ENCODE measurements around the gene TMEM184A. TPM values are rescaled to one million over a fixed set of nuclear protein-coding genes. Genes with fewer than 3 reads are reported as not detected.

TMEM184A gene
- total RNA-seq (2014; rRNA removed), result 0.06 and 0.11 TPM in 2 replicates
- polyA plus RNA-seq (2012), result 0.55 TPM

- no peak for DNase-seq (ENCODE audit: low read depth)
Observed at GRCh38 chr7:1555813-1556543, at the start of gene TMEM184A. Gene TMEM184A (minus strand): TSS chr7:1556205. CDS start chr7:1555484, 721 bp downstream.

- no peak for DNase-seq (ENCODE audit: low read depth)
Observed at GRCh38 chr7:1604383-1604782, 48.4 kb upstream of the TMEM184A start.

GRCh38 chr7:1603346-1604225 lies 47.6 kb upstream of the TMEM184A start:
- no peak for DNase-seq (ENCODE audit: low read depth)

GRCh38 chr7:1602386-1602785 lies 46.4 kb upstream of the TMEM184A start:
- DNase-seq (ENCODE audit: low read depth), result no peak

GRCh38 chr7:1601956-1602355 lies 46.0 kb upstream of the TMEM184A start:
- no peak for DNase-seq (ENCODE audit: low read depth)

GRCh38 chr7:1599640-1600395 lies 43.8 kb upstream of the TMEM184A start:
- DNase-seq (ENCODE audit: low read depth), result no peak

- no peak for DNase-seq (ENCODE audit: low read depth)
Observed at GRCh38 chr7:1598961-1599639, 43.1 kb upstream of the TMEM184A start.

GRCh38 chr7:1598286-1598685 lies 42.3 kb upstream of the TMEM184A start:
- DNase-seq (ENCODE audit: low read depth), result no peak

GRCh38 chr7:1597791-1598190 lies 41.8 kb upstream of the TMEM184A start:
- DNase-seq (ENCODE audit: low read depth), result no peak

- DNase-seq (ENCODE audit: low read depth), result no peak
Observed at GRCh38 chr7:1597066-1597760, 41.2 kb upstream of the TMEM184A start.

- DNase-seq (ENCODE audit: low read depth), result no peak
Observed at GRCh38 chr7:1596181-1597043, 40.4 kb upstream of the TMEM184A start.

GRCh38 chr7:1595636-1596035 lies 39.6 kb upstream of the TMEM184A start:
- DNase-seq (ENCODE audit: low read depth), result no peak

GRCh38 chr7:1595027-1595426 lies 39.0 kb upstream of the TMEM184A start:
- DNase-seq (ENCODE audit: low read depth), result no peak

GRCh38 chr7:1593904-1594421 lies 38.0 kb upstream of the TMEM184A start:
- DNase-seq (ENCODE audit: low read depth), result no peak

- no peak for DNase-seq (ENCODE audit: low read depth)
Observed at GRCh38 chr7:1593091-1593866, 37.3 kb upstream of the TMEM184A start.

- no peak for DNase-seq (ENCODE audit: low read depth)
Observed at GRCh38 chr7:1592299-1592871, 36.4 kb upstream of the TMEM184A start.

GRCh38 chr7:1591876-1592275 lies 35.9 kb upstream of the TMEM184A start:
- DNase-seq (ENCODE audit: low read depth), result no peak

- no peak for DNase-seq (ENCODE audit: low read depth)
Observed at GRCh38 chr7:1591396-1591795, 35.4 kb upstream of the TMEM184A start.
